GM12801 (cell line): ENCODE data around the gene ITGA4.

ENCODE experiments used
- CTCF ChIP-seq: IDR thresholded peaks from one replicate; pipeline ENCODE4 v1.5.1; 2011; ENCODE audit warnings: control low read depth; ENCODE audit not compliant: insufficient read length; ENCODE audit errors: extremely low read depth

The ITGA4 gene

GRCh38 chr2:181426672-181427071 lies 30.5 kb upstream of the ITGA4 start:
- no peak for TF ChIP-seq CTCF

- no peak for TF ChIP-seq CTCF
Observed at GRCh38 chr2:181430406-181431118, 26.6 kb upstream of the ITGA4 start.

GRCh38 chr2:181431674-181432073 lies 25.5 kb upstream of the ITGA4 start:
- no peak for TF ChIP-seq CTCF

- no peak for TF ChIP-seq CTCF
Observed at GRCh38 chr2:181438261-181438660, 18.9 kb upstream of the ITGA4 start.

- TF ChIP-seq CTCF = no peak
Observed at GRCh38 chr2:181440344-181440743, 16.8 kb upstream of the ITGA4 start.

GRCh38 chr2:181440919-181441318 lies 16.3 kb upstream of the ITGA4 start:
- TF ChIP-seq CTCF = no peak

- TF ChIP-seq CTCF = no peak
Observed at GRCh38 chr2:181441670-181442069, 15.5 kb upstream of the ITGA4 start.
